ENCODE results near the gene CDC42SE2.
"Not testable (repeated sequence)": the region's sequence is repeated elsewhere in the genome, so short reads cannot be mapped to it uniquely, and the experiment has no call there.

CDC42SE2 gene

GRCh38 chr5:131396630-131397273, 132.9 kb downstream of the CDC42SE2 start:
- no peak for DNase-seq

GRCh38 chr5:131399007-131399406, 135.2 kb downstream of the CDC42SE2 start:
- not testable (repeated sequence) for DNase-seq

GRCh38 chr5:131400585-131400984, 136.7 kb downstream of the CDC42SE2 start:
- DNase-seq = no peak

GRCh38 chr5:131405674-131406073, 141.8 kb downstream of the CDC42SE2 start:
- DNase-seq = no peak

GRCh38 chr5:131406076-131406475, 142.2 kb downstream of the CDC42SE2 start:
- DNase-seq = no peak

GRCh38 chr5:131406975-131407638, 143.3 kb downstream of the CDC42SE2 start:
- DNase-seq = no peak

GRCh38 chr5:131413605-131414559, 150.0 kb downstream of the CDC42SE2 start:
- no peak for DNase-seq

GRCh38 chr5:131416729-131417128, 152.9 kb downstream of the CDC42SE2 start:
- DNase-seq = no peak

GRCh38 chr5:131417240-131417869, 153.5 kb downstream of the CDC42SE2 start:
- DNase-seq = peak; percentile 63

- no peak for DNase-seq
Measured at GRCh38 chr5:131418846-131419245, 155.0 kb downstream of the CDC42SE2 start.

GRCh38 chr5:131419877-131420276, 156.0 kb downstream of the CDC42SE2 start:
- DNase-seq = no peak

- DNase-seq = peak; percentile 33
Measured at GRCh38 chr5:131423056-131423455, 159.2 kb downstream of the CDC42SE2 start.

- DNase-seq = no peak
Measured at GRCh38 chr5:131426011-131426410, 162.2 kb downstream of the CDC42SE2 start.

GRCh38 chr5:131430794-131431193, 166.9 kb downstream of the CDC42SE2 start:
- no peak for DNase-seq

GRCh38 chr5:131431794-131432193, 167.9 kb downstream of the CDC42SE2 start:
- DNase-seq = no peak

- no peak for DNase-seq
Measured at GRCh38 chr5:131433109-131433508, 169.3 kb downstream of the CDC42SE2 start.

- no peak for DNase-seq
Measured at GRCh38 chr5:131436081-131436480, 172.2 kb downstream of the CDC42SE2 start.

GRCh38 chr5:131441184-131441583, 177.3 kb downstream of the CDC42SE2 start:
- no peak for DNase-seq
